ENCODE measurements around the gene GNAL. TPM values are rescaled to one million over a fixed set of nuclear protein-coding genes. Genes with fewer than 3 reads are reported as not detected.
A peak's percentile ranks its signal among the peaks of the same experiment; 100 is the strongest.

Gene GNAL
- total RNA-seq, 1 experiment from 2014 or later, result 0.15 TPM

DNA sequence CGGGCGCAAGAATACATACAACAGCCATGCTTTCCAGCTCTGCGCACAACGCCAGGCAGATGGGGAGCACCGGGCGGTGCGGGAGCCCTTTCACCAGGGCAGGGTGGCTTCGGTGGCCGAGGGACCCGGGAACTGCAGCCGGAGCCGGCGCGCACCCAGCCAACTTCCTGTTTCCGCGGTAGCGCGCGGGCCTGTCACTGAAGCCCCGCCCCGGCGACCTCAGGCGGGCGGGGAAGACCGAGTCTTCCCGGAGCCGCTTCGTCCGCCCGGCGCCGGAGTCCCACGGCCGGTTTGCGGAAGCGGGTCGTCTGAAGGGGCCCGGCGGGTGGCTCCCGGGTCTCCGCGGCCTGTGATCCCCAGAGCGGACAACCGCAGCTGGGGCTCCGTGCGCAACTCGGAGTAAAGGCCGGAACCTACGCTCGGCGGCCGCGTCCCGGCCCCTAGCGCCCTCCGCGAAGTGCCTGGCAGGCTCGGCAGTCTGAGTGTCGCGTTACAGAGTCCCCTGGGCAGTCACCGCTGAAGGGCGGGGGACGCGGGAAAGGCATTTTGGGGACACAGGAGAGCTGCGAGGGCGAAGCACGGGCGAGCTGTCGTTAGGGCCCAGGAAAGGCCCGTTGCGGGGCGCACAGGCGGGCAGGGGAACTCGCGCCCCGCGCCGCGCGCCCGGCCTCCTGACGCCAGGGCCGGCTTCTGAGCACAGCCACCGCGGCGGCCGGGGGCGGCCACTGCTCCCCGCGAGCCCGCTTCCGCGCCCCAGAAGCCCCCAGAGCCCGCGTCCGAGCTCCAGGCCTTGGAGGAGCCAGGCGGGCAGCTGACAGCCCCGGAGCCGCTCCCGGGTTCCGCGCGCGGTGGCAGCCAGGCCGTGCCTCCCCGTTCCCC lies 219.4 kb downstream of the GNAL start, which contains the start of gene MPPE1:
TSS of gene MPPE1 (minus strand) at position 136 of the 879 bp plus-strand sequence. CDS start 11,053 bp downstream, outside the sequence.
- no TSS peak for BruUV-seq (replicated peaks)
- POLR2A ChIA-PET (ENCODE audit: unreplicated experiment), result no interaction called here
- DNase-seq (peak; percentile 86), ATAC-seq (peak; percentile 87)
- H3K36me3 ChIP-seq (ENCODE audit: low read depth, low read length), result no peaks in the 10 kb centered on the region
- peak within 1 kb of the TSS; percentile 98 for H3K4me2 ChIP-seq (ENCODE audit: low read length)
- peak within 1 kb of the TSS; percentile 95 for H2AFZ ChIP-seq (ENCODE audit: low read length)
- H3K79me2 ChIP-seq (ENCODE audit: low read length), result peaks cover 13% of the 10 kb centered on the region
- H3K27me3 ChIP-seq (ENCODE audit: low read length), result no peaks in the 10 kb centered on the region
- peak within 1 kb of the TSS; percentile 91 for H3K4me3 ChIP-seq (ENCODE audit: low read length)
- H3K9me3 ChIP-seq (ENCODE audit: low read length), result no peaks in the 10 kb centered on the region
- CTCF ChIA-PET, result no interaction called here
- H3K4me1 ChIP-seq (ENCODE audit: insufficient read depth, low read length), result peaks cover 31% of the 10 kb centered on the region
- no peaks in the 10 kb centered on the region for H4K20me1 ChIP-seq (ENCODE audit: low read length)
- no peaks in the 10 kb centered on the region for H3F3A ChIP-seq (ENCODE audit: low read length, unreplicated experiment)
- no peak for TF ChIP-seq EZH2 (IDR thresholded peaks at IDR 0.05; ENCODE audit: low read length, unreplicated experiment)
- TF ChIP-seq CTCF (conservative IDR thresholded peaks at IDR 0.05; ENCODE audit: low read depth, low read length), result no peak
- TF ChIP-seq EZH2phosphoT487 (IDR thresholded peaks at IDR 0.05; ENCODE audit: borderline replicate concordance, low read length), result no peak
- H3K27ac ChIP-seq (ENCODE audit: low read length), result peak within 1 kb of the TSS; percentile 81
- intact Hi-C loops (cut with micrococcal nuclease), result loop anchor here (1.0 to 2.0 kb wide), 3 partner anchors 58 to 87 kb away; partner anchors contain the start of gene CHMP1B
- H3K9me2 ChIP-seq (replicated peaks; ENCODE audit: low read length), result no peaks in the 10 kb centered on the region
- peak within 1 kb of the TSS; percentile 96 for H3K9ac ChIP-seq (ENCODE audit: low read length)

DNA sequence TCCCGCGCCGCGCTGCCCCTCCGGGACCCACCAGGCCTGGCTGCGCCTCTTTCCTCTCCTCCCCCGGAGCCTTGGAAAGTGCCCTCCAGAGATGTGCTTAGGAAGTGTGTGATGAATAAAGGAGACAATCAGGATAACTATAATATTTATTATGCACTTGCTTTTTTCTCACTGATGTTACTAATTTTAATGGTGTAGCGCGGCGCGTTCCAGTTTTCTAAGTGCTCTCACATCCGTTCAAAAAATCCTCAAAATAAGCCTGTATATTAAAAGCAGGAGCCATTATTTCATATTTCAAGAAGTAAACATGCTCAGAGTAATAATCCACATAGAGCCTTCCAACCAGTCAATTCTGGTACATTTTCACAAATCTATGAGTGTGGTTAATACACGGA lies 220.0 kb downstream of the GNAL start:
- peak overlapping the region; percentile 91 for H3K4me3 ChIP-seq (ENCODE audit: low read length)
- peaks cover 31% of the 10 kb centered on the region for H3K4me1 ChIP-seq (ENCODE audit: insufficient read depth, low read length)
- peaks cover 13% of the 10 kb centered on the region for H3K79me2 ChIP-seq (ENCODE audit: low read length)
- TF ChIP-seq EZH2phosphoT487 (IDR thresholded peaks at IDR 0.05; ENCODE audit: borderline replicate concordance, low read length) (no peak), EZH2 (IDR thresholded peaks at IDR 0.05; ENCODE audit: low read length, unreplicated experiment) (no peak), CTCF (conservative IDR thresholded peaks at IDR 0.05; ENCODE audit: low read depth, low read length) (no peak)
- H3K27me3 ChIP-seq (ENCODE audit: low read length), result no peaks in the 10 kb centered on the region
- H3K9me2 ChIP-seq (replicated peaks; ENCODE audit: low read length), result no peaks in the 10 kb centered on the region
- H3K4me2 ChIP-seq (ENCODE audit: low read length), result peak overlapping the region; percentile 98
- H2AFZ ChIP-seq (ENCODE audit: low read length), result peak overlapping the region; percentile 95
- intact Hi-C loops (cut with micrococcal nuclease), result loop anchor here (2.0 kb wide), 1 partner anchor 58 kb away; the partner anchor contains the start of gene CHMP1B
- ChIA-PET CTCF (no interaction called here), POLR2A (ENCODE audit: unreplicated experiment) (no interaction called here)
- H3K36me3 ChIP-seq (ENCODE audit: low read depth, low read length), result no peaks in the 10 kb centered on the region
- no peaks in the 10 kb centered on the region for H3F3A ChIP-seq (ENCODE audit: low read length, unreplicated experiment)
- BruUV-seq (replicated peaks), result no TSS peak
- ATAC-seq (no peak), DNase-seq (no peak)
- H3K9ac ChIP-seq (ENCODE audit: low read length), result peak overlapping the region; percentile 96
- peak overlapping the region; percentile 81 for H3K27ac ChIP-seq (ENCODE audit: low read length)
- H4K20me1 ChIP-seq (ENCODE audit: low read length), result no peaks in the 10 kb centered on the region
- H3K9me3 ChIP-seq (ENCODE audit: low read length), result no peaks in the 10 kb centered on the region
